AG04449 (cell line): ENCODE measurements around the gene UQCC2.

Experiments
- CTCF ChIA-PET: fragments of 350-600 bp; formaldehyde crosslinking; extraction: SDS; loops from one replicate; lab custom pipeline; 2021; ENCODE audit warnings: antibody characterized with exemption; lab: Yijun Ruan, JAX
- POLR2A ChIA-PET: fragments of 400-600, 350-600 bp; formaldehyde crosslinking; extraction: SDS; loops from one replicate; lab custom pipeline; 2020; ENCODE audit warnings: antibody characterized with exemption, inconsistent platforms; lab: Yijun Ruan, JAX
- DNase-seq: peaks from one replicate; pipeline ENCODE4 v3.0.0-alpha.2; 2010; ENCODE audit warnings: low read depth, low spot score
- H3K4me3 ChIP-seq: 2 replicates; pipeline ENCODE4 v1.5.1; 2011; ENCODE audit warnings: low read depth, mild to moderate bottlenecking, control low read depth, low read length
- TF ChIP-seq, protein P1 (sequence below): IDR thresholded peaks from one replicate; pipeline ENCODE4 v1.5.1; 2011; ENCODE audit warnings: mild to moderate bottlenecking, moderate library complexity, low read length, control low read depth, inconsistent platforms; ENCODE audit not compliant: insufficient read depth; ENCODE audit errors: missing control alignments

UQCC2 gene

DNA sequence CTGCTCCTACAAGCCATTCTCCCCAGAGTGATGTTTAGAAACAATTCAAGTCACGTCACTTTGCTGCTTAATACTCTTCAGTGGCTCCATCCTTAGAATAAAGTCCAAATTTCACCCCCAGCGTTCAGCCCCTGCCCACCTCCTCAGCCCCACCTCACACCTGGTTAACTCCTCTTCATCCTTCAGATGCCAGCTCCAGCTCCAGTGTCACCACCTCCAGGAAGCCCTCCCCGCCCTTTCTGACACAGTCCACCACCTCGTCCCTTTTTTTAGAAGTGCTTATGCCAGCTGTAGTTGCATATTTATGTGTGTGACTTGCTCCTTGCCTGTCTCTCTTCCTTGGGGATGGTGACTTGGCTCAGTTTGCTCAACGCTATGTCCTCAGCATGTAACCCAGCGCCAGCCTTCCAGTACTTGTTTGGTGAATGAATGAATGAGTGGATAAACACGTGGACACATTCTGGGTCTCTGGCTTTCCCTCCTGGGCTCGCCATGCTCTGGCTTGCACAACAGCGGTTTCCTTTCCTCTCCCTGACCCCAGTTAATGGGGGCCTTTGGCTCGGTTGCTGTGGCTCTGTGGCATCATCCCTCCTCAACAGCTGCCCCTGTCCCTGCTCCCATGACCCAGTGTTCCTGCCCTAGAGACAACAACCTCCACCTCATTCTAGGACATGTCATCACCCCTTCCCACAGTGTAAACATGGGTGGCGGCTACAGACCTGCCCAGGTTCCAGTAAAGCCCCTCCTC lies 38.9 kb upstream of the UQCC2 start:
- TF ChIP-seq, protein P1, sequence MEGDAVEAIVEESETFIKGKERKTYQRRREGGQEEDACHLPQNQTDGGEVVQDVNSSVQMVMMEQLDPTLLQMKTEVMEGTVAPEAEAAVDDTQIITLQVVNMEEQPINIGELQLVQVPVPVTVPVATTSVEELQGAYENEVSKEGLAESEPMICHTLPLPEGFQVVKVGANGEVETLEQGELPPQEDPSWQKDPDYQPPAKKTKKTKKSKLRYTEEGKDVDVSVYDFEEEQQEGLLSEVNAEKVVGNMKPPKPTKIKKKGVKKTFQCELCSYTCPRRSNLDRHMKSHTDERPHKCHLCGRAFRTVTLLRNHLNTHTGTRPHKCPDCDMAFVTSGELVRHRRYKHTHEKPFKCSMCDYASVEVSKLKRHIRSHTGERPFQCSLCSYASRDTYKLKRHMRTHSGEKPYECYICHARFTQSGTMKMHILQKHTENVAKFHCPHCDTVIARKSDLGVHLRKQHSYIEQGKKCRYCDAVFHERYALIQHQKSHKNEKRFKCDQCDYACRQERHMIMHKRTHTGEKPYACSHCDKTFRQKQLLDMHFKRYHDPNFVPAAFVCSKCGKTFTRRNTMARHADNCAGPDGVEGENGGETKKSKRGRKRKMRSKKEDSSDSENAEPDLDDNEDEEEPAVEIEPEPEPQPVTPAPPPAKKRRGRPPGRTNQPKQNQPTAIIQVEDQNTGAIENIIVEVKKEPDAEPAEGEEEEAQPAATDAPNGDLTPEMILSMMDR, result no peak
- DNase-seq, result no peak
- POLR2A ChIA-PET, result interaction anchor here (0.6 to 1.2 kb wide), 3 partner anchors 12 to 416 kb away, joined by 3 to 8 read pairs (median 4); no protein-coding TSS in a partner anchor
- no peak overlapping the region for H3K4me3 ChIP-seq
- CTCF ChIA-PET, result interaction anchor here (0.7 to 23.3 kb wide), 12 partner anchors 3 to 405 kb away, joined by 3 to 584 read pairs (median 5); partner anchors contain the start of genes IP6K3 and UQCC2

DNA sequence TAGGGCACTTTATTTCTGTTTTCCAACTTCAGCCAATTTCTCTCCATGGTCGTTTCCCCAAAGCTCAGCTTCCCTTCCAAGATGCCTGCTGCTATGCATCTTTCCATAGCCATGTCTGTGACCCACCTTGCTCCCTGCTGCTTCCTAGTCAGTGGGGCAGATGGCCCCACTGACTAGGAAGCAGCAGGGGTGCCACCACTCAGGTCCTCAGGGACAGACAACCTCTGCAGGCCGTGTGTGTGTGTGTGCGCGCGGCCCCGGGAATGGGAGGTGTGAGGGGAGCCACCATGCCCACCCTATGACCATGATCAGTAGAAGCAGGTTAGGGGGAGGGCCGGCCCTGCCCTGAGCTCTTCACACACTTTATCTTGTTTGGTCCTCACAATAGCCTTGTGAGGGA lies 37.9 kb upstream of the UQCC2 start:
- H3K4me3 ChIP-seq, result no peak overlapping the region
- TF ChIP-seq, protein P1, result no peak
- POLR2A ChIA-PET, result no interaction called here
- DNase-seq, result no peak
- CTCF ChIA-PET, result interaction anchor here (0.7 to 21.8 kb wide), 6 partner anchors 13 to 406 kb away, joined by 3 to 584 read pairs (median 4); partner anchors contain the start of gene UQCC2

DNA sequence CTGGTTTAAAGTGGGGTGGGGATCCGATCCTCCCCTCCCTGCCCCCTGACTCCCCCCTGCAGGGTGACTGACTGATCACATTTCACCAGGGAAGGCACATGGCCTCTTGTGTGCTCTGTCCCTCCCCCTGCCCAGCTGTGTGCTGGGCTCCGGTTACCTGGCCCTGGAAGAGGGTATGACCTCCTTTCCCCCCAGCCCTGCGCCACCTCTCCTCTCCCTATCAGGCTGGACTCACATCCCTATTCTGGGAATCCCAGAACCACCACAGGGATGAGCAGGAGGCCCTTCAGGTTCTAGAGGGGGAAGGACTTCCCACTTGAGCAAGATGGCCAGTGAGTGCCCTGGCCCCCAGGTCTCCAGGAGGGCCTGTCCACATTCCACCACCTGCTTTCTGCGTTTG lies 37.3 kb upstream of the UQCC2 start:
- DNase-seq, result no peak

DNA sequence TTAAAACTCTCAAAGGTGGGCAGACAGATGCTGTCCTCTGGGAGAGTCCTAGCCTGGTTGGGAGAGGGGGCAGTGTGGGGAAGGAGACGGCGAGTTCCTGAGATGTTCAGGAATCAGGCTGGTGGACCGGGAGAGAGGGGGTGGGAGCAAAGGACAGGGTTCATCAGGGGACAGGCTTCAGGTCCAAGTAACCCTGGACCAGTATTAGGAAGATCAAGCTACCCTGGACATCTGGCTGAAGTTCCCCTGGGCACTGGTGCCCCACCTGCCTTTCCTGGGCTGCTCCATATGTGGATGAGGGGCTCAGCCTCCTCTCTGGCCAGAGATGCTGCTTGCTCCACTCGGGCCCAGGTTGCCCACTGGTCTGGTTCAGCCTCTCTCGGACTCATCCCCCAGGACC lies 36.3 kb upstream of the UQCC2 start:
- ChIA-PET POLR2A (no interaction called here), CTCF (interaction anchor here (1.2 to 21.8 kb wide), 4 partner anchors 14 to 409 kb away, joined by 3 to 584 read pairs (median 113); no protein-coding TSS in a partner anchor)
- no peak overlapping the region for H3K4me3 ChIP-seq
- no peak for DNase-seq
- TF ChIP-seq, protein P1, result no peak

More for the DNA sequence above, 37.3 kb upstream of the UQCC2 start:
- TF ChIP-seq, protein P1, result no peak
- CTCF ChIA-PET, result interaction anchor here (0.7 to 21.8 kb wide), 4 partner anchors 13 to 278 kb away, joined by 3 to 584 read pairs (median 54); no protein-coding TSS in a partner anchor
- no peak overlapping the region for H3K4me3 ChIP-seq
- POLR2A ChIA-PET, result no interaction called here

DNA sequence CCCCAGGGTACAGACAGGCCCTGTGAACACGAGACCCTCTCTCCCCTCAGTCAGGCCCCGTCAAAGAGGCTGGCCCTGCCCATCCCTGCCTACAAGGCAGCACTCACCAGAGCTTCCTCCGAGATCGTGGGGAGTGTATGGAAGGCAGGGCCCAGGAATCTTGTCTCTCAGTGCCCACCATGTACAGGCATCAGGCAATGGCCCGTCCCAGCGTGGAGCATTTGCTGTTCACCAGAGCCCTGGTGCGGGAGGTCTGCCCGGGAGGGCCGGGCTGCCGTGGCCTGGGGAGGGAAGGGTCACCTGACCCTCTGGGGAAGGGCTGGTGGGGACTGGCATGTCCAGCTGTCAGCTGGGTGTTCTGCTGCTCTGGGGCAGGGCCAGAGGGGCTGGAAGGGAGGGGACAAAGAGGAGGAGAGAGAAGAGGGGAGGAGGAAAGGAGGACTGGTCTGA lies 35.2 kb upstream of the UQCC2 start, which contains the start of gene IP6K3:
Gene IP6K3 (minus strand): TSS at position 255 of the 450 bp plus-strand sequence. CDS start 11,429 bp downstream, outside the sequence.
- DNase-seq, result no peak
- POLR2A ChIA-PET, result interaction anchor here (0.6 to 1.7 kb wide), 3 partner anchors 25 to 845 kb away, joined by 3 to 14 read pairs (median 4); partner anchors contain the start of gene UQCC2
- TF ChIP-seq, protein P1, result no peak
- no peak within 1 kb of the TSS for H3K4me3 ChIP-seq
- CTCF ChIA-PET, result interaction anchor here (1.0 to 21.8 kb wide), 11 partner anchors 9 to 410 kb away, joined by 3 to 584 read pairs (median 7); partner anchors contain the start of gene UQCC2
